Dendritic cell treated with granulocyte-macrophage colony-stimulating factor and Interleukin-4, amounts not matched to agents 40 ng/mL and 50 ng/mL, for 4 days (primary cell): ENCODE results near the gene LRP1.

Experiments
- H3K27ac Mint-ChIP-seq: one replicate; pipeline ENCODE4 v1.8.0; 2022; ENCODE audit warnings: mild to moderate bottlenecking, mixed read lengths
- H3K27me3 Mint-ChIP-seq: one replicate; pipeline ENCODE4 v1.8.0; 2022; ENCODE audit warnings: mild to moderate bottlenecking, mixed read lengths
- H3K36me3 Mint-ChIP-seq: one replicate; pipeline ENCODE4 v1.8.0; 2022; ENCODE audit warnings: low read depth, mixed read lengths
- H3K4me1 Mint-ChIP-seq: one replicate; pipeline ENCODE4 v1.8.0; 2022; ENCODE audit warnings: low read depth, mixed read lengths
- H3K4me3 Mint-ChIP-seq: one replicate; pipeline ENCODE4 v1.8.0; 2022; ENCODE audit warnings: mild to moderate bottlenecking, moderate library complexity, mixed read lengths
- H3K9me3 Mint-ChIP-seq: one replicate; pipeline ENCODE4 v1.8.0; 2022; ENCODE audit warnings: mixed read lengths
- intact Hi-C: fragments of 100-400 bp; cut with micrococcal nuclease; formaldehyde crosslinking; loops from one replicate; pipeline ENCODE4 v1.15.0; 2022

LRP1 gene

DNA sequence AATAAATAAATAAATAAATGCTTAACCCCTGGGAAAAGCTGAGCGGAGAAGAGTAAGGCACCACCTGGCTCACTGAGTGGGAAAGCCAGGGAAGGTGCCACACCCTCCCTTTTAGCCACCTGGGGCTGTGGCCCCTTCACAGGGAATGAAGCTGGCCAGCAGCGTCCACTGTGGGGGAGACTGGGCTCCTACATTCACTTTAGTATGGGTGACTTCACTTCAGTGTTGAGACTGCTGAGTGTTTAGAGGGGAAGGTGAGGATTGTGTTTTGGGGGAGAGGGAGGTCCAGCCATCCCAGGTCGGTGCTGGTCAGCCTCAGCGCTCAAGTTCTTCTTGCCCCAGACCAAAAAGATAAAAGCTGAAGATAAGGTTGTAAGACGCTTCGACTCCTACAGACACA is 37.8 kb upstream of the LRP1 start:
- peak overlapping the region; percentile 91 for H3K4me3 Mint-ChIP-seq
- H3K36me3 Mint-ChIP-seq = peaks cover 85% of the 10 kb centered on the region
- no peaks in the 10 kb centered on the region for H3K9me3 Mint-ChIP-seq
- H3K27me3 Mint-ChIP-seq = no peaks in the 10 kb centered on the region
- H3K27ac Mint-ChIP-seq = peak overlapping the region; percentile 99
- intact Hi-C loops = no loop called here
- peaks cover 83% of the 10 kb centered on the region for H3K4me1 Mint-ChIP-seq

DNA sequence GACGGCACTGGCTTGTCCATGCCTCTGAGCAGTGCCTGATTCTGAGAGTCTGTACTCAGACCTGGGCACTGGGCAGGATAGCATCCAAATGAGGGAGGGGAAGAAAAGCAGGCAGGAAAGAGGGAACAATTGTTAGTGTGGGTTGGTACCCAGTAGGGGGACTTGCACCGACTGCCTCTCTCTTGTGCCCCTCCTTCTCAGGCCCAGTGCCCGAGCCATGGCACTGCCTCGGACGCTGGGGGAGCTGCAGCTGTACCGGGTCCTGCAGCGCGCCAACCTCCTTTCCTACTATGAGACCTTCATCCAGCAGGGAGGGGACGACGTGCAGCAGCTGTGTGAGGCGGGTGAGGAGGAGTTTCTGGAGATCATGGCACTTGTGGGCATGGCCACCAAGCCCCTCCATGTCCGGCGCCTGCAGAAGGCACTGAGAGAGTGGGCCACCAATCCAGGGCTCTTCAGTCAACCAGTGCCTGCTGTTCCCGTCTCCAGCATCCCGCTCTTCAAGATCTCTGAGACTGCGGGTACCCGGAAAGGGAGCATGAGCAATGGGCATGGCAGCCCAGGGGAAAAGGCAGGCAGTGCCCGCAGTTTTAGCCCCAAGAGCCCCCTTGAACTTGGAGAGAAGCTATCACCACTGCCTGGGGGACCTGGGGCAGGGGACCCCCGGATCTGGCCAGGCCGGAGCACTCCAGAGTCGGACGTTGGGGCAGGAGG is 37.2 kb upstream of the LRP1 start:
- intact Hi-C loops = no loop called here
- Mint-ChIP-seq H3K36me3 (peaks cover 91% of the 10 kb centered on the region), H3K27ac (peak overlapping the region; percentile 99)

DNA sequence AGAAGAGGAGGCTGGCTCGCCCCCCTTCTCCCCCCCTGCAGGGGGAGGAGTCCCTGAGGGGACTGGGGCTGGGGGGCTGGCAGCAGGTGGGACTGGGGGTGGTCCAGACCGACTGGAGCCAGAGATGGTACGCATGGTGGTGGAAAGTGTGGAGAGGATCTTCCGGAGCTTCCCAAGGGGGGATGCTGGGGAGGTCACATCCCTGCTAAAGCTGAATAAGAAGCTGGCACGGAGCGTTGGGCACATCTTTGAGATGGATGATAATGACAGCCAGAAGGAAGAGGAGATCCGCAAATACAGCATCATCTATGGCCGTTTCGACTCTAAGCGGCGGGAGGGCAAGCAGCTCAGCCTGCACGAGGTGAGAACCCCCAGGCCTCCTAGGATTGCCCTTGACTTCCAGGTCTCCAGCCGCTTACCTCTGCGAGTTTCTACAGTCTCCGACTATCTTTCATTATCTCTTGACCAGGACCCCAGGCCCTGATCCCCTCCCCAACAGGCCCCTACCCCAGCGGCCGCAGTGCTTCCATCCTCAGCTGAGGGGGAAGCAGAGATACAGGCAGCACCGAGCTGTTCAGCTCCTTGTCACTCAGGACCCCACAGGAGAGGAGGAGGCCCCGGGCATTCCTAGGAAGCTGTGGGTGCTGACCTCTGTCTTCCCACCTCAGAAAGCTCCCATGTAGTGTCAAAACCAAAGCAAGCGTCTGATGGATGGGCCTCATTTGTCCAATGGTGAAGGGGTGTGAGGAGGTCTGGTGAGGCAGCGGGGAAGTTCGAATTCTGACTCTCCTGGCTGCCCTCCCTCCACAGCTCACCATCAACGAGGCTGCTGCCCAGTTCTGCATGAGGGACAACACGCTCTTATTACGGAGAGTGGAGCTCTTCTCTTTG is 36.4 kb upstream of the LRP1 start:
- Mint-ChIP-seq H3K36me3 (peaks cover 94% of the 10 kb centered on the region), H3K9me3 (no peaks in the 10 kb centered on the region), H3K27ac (peak overlapping the region; percentile 86), H3K27me3 (no peaks in the 10 kb centered on the region), H3K4me3 (peak overlapping the region; percentile 11), H3K4me1 (peaks cover 84% of the 10 kb centered on the region)
- intact Hi-C loops = no loop called here

More for the DNA sequence above, 37.2 kb upstream of the LRP1 start:
- Mint-ChIP-seq H3K4me1 (peaks cover 83% of the 10 kb centered on the region), H3K27me3 (no peaks in the 10 kb centered on the region), H3K4me3 (peak overlapping the region; percentile 91), H3K9me3 (no peaks in the 10 kb centered on the region)

DNA sequence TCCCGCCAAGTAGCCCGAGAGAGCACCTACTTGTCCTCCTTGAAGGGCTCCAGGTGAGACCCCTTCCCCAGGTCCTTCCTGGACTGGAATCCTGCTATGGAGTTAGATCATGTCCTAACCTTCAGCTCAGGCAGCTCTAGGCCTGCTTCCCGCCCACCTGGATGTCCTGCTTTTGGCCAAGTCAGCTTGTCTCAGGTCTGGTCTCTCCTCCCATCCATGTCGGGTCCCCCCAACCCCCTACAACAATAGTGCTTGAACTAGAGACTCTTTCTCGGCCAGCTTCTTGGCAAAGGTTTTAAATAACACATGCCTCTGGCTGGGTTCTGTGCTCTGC is 35.8 kb upstream of the LRP1 start:
- intact Hi-C loops = no loop called here
- no peaks in the 10 kb centered on the region for H3K27me3 Mint-ChIP-seq
- H3K9me3 Mint-ChIP-seq = no peaks in the 10 kb centered on the region
- no peak overlapping the region for H3K4me3 Mint-ChIP-seq
- H3K4me1 Mint-ChIP-seq = peaks cover 89% of the 10 kb centered on the region
- peaks cover 94% of the 10 kb centered on the region for H3K36me3 Mint-ChIP-seq
- H3K27ac Mint-ChIP-seq = peak overlapping the region; percentile 86

DNA sequence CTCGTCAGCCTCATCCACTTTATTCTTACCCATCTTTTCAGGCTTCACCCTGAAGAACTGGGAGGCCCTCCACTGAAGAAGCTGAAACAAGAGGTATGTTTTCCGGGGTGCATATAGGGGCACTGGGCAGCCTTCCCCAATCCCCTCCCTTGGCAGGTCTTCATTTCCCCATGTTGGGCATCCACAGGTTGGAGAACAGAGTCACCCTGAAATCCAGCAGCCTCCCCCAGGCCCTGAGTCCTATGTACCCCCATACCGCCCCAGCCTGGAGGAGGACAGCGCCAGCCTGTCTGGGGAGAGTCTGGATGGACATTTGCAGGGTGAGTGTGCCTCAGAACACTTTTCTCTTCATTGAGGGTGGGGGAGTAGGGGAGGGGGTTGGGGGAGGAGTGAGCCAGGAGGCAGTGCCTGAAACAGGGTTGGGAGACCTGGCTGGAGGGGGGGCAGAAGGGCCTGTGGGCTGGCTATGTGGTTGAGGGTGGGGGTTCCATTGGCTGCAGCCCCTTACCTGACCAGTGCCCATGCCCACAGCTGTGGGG is 35.3 kb upstream of the LRP1 start:
- Mint-ChIP-seq H3K4me1 (peaks cover 84% of the 10 kb centered on the region), H3K27ac (peak overlapping the region; percentile 86), H3K4me3 (no peak overlapping the region), H3K27me3 (no peaks in the 10 kb centered on the region), H3K36me3 (peaks cover 94% of the 10 kb centered on the region), H3K9me3 (no peaks in the 10 kb centered on the region)
- intact Hi-C loops = loop anchor here (1.0 kb wide), 2 partner anchors 19 to 24 kb away; no protein-coding TSS in a partner anchor

DNA sequence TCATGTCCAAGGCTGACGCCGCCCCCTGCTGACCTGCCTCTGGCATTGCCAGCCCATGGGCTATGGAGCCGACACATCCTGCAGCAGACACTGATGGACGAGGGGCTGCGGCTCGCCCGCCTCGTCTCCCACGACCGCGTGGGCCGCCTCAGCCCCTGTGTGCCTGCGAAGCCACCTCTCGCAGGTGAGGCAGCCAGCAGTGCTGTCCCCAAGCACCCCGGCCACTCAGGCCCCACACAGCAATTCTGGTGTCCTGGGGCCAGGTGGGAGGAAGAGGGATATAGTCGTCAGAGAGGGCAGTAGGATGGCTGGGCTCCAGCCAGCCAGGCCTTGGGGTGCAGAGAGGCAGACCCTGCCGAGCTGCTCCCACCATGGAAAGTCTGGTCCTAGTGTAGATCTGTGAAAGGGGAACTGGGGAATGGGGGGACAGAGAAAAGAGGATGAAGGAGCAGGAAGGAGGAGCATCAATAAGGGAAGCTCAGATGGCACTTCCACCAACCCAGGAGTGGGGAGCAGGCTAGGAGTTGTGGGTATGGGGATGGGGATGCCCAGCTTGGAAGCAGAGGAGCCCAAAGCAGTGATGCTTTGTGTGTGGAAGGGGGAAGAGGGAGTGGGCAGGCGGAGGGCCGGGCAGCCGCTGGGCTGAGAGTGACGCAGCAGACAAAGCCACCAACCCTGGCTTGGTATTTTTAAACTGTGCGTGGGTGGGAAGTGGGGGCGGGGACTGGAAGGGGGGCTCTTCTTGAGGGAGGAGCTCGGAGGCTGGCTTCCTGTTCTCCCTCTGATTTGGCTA is 34.7 kb upstream of the LRP1 start:
- peak overlapping the region; percentile 86 for H3K27ac Mint-ChIP-seq
- no peaks in the 10 kb centered on the region for H3K27me3 Mint-ChIP-seq
- H3K36me3 Mint-ChIP-seq = peaks cover 98% of the 10 kb centered on the region
- peak overlapping the region; percentile 53 for H3K4me3 Mint-ChIP-seq
- intact Hi-C loops = loop anchor here (1.0 kb wide), 2 partner anchors 19 to 24 kb away; no protein-coding TSS in a partner anchor
- H3K9me3 Mint-ChIP-seq = no peaks in the 10 kb centered on the region
- H3K4me1 Mint-ChIP-seq = peaks cover 82% of the 10 kb centered on the region

DNA sequence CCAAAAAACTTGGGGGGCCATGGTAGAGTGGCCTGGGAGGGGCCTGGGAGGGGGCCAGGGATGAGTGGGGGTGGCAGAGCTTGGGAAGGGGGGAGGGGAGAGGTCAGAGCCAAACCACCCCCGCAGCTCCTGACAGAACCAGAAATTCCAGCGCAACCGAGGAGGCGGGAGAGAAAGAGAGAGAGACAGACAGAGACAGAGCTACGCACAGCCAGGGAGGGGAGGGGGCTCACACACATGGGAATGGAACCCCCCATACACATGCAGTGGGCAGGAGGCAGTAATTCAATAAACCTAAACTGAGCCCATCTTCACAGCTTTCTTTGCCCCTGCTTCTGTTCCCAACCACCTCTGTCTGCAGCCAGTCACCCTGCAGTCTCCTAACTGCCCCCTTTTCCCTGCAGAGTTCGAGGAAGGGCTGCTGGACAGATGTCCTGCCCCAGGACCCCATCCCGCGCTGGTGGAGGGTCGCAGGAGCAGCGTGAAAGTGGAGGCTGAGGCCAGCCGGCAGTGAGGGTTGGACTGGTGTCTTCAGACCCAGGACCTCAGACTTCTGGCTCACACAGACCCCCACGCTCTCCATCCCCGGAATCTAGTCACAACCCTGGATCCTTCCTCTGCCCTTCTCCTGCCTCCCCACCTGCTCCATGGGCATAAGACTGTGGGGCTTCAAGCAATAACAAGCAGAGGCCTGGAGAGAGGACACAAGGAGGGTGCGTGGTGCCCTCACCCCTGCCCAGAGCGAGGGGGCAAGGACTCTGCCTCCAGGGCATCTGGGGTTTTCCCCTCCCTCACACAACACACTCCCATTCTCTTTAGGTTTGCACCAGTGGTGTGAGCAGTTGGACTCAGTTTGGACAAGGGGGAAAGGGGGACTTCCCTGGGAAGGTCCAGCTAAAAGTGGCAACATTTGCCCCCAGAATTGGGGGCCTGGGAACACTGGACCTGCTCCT is 33.8 kb upstream of the LRP1 start:
- peak overlapping the region; percentile 86 for H3K27ac Mint-ChIP-seq
- peaks cover 100% of the 10 kb centered on the region for H3K36me3 Mint-ChIP-seq
- peak overlapping the region; percentile 22 for H3K4me3 Mint-ChIP-seq
- no peaks in the 10 kb centered on the region for H3K27me3 Mint-ChIP-seq
- intact Hi-C loops = no loop called here
- H3K4me1 Mint-ChIP-seq = peaks cover 90% of the 10 kb centered on the region
- no peaks in the 10 kb centered on the region for H3K9me3 Mint-ChIP-seq

DNA sequence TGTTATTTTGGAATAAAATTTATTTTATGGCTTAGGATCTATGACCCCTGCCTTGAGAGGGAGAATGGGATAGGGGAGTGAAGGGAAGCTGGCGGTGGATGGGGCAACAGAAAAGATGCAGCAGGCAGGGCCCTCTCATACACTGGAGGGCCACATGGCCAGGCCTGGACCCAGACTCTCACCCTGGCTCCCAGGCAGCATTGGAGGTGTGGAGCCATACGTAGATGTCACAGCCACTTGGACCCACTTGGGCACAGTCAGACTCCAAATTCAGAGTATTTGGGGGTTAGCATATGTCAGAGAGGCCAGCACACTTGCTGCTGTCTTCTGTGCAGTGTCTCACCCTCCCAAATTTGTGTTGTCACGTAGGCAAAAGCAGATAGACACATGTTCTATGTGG is 32.8 kb upstream of the LRP1 start:
- intact Hi-C loops = no loop called here
- no peak overlapping the region for H3K4me3 Mint-ChIP-seq
- H3K4me1 Mint-ChIP-seq = peaks cover 92% of the 10 kb centered on the region
- H3K9me3 Mint-ChIP-seq = no peaks in the 10 kb centered on the region
- H3K27me3 Mint-ChIP-seq = no peaks in the 10 kb centered on the region
- peak overlapping the region; percentile 86 for H3K27ac Mint-ChIP-seq
- H3K36me3 Mint-ChIP-seq = peaks cover 100% of the 10 kb centered on the region

DNA sequence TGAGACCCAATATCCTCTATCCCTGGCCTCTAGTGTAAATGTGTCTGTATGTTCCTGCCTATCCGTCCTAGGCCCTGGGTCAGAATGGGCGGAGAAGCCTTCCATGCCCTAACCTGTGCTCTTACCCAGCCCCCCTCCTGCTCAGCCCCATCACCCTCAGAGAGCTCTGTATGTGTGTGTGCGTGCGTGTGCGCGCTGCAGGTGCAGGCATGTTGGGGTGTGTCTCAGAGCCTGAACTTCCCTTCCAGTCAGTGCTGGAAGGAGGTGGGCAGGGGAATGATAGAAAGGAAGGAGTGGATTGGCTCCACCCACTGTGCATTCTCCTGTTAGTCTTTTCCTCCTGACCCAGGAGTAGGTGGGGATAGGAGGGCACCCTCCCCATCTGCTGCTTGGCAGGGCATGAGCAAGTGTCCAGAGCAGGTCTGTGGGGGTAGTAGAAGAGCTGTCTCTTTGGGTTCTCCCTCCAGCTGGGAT is 32.1 kb upstream of the LRP1 start:
- no peaks in the 10 kb centered on the region for H3K9me3 Mint-ChIP-seq
- no peaks in the 10 kb centered on the region for H3K27me3 Mint-ChIP-seq
- H3K4me3 Mint-ChIP-seq = no peak overlapping the region
- peak overlapping the region; percentile 72 for H3K27ac Mint-ChIP-seq
- intact Hi-C loops = no loop called here
- H3K4me1 Mint-ChIP-seq = peaks cover 92% of the 10 kb centered on the region
- H3K36me3 Mint-ChIP-seq = peaks cover 100% of the 10 kb centered on the region

DNA sequence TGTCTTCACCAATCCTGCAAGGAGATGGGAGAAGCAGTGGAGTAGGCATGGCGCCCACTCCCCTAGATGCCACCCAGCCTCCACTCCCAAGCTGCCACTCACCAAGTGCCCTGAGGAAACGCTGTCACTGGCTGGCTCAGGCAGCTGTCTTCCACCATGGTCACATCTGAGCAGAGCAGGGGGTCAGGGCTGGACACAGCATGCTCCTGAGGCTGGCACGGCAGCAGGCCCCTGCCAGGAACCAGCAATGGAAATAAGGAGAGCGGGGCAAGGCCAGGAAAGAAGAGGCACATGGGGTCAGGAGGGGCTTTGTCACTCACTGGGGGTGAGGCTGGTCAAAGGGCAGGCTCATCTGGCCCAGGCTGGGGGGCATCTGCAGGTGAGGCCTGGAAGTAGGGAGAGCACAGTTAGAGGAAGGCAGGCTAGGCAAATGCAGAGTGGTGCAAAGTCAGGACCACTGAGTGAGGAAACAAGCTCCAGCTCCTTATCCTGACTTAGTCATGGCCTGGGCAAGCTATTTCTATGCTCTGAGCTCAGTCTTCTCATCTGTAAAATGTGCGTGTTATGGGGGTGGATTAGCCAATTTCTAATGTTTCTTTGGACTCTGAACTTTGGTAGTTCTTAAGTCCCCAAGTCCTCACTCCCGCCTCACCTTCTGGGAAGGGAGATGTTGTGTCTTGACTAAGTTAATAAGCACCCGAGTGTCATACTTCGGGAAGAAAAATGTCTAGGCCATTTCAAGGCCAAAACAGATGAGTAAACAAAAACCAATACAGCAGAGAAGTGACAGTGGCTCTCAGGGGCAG is 31.3 kb upstream of the LRP1 start:
- intact Hi-C loops = no loop called here
- H3K4me1 Mint-ChIP-seq = peaks cover 90% of the 10 kb centered on the region

DNA sequence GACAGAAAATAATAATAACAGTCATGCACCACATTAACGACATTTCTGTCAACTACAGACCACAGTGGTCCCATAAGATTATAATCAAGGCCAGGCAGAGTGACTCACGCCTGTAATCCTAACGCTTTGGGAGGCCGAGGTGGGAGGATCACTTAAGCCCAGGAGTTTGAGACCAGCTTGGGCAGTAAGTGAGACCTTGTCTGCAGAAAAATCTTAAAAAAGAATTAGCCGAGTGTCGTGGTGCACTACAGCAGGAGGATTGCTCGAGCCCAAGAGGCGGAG is 30.8 kb upstream of the LRP1 start:
- Mint-ChIP-seq H3K27ac (no peak overlapping the region), H3K4me1 (peaks cover 90% of the 10 kb centered on the region), H3K9me3 (no peaks in the 10 kb centered on the region), H3K27me3 (no peaks in the 10 kb centered on the region), H3K36me3 (peaks cover 100% of the 10 kb centered on the region), H3K4me3 (no peak overlapping the region)
- intact Hi-C loops = no loop called here

More for the DNA sequence above, 31.3 kb upstream of the LRP1 start:
- Mint-ChIP-seq H3K36me3 (peaks cover 100% of the 10 kb centered on the region), H3K27me3 (no peaks in the 10 kb centered on the region), H3K27ac (peak overlapping the region; percentile 72), H3K9me3 (no peaks in the 10 kb centered on the region), H3K4me3 (no peak overlapping the region)

DNA sequence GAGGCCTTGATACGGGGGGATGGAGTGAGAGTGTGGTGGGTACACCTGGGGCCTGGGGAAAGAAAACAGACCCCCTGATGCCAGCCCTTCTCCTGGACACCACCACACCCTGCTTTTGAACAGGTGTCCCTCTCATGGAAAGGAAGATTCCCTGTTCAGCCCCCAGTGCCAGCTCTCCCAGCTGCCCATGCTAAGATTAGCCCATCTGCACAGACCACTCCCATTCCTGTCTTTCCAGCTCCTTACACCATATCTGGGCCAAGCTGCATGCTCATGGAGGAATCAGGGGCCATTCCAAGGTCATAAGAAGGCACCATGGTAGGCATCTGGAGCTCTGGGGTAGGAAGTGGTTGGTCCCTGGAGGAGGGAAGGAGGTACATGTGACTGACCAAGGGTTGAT is 29.7 kb upstream of the LRP1 start:
- Mint-ChIP-seq H3K9me3 (no peaks in the 10 kb centered on the region), H3K4me3 (no peak overlapping the region), H3K4me1 (peaks cover 86% of the 10 kb centered on the region), H3K27me3 (no peaks in the 10 kb centered on the region), H3K36me3 (peaks cover 99% of the 10 kb centered on the region), H3K27ac (peak overlapping the region; percentile 79)
- intact Hi-C loops = no loop called here
